Stimulated activated CD8-positive, alpha-beta memory T cell treated with anti-CD3 and anti-CD28 coated beads, Interleukin-15, amount 100 ng/mL, for 4 hours (primary cell): ENCODE results near the gene ENGASE.
"Not testable (repeated sequence)": the region's sequence is repeated elsewhere in the genome, so short reads cannot be mapped to it uniquely, and the experiment has no call there.

ENCODE experiments used
- DNase-seq, 2 donors: peaks; one replicate each; pipeline ENCODE4 v3.0.0-alpha.2; 2020; ENCODE audit warnings: low read depth in 2 of 2

The ENGASE gene

DNA sequence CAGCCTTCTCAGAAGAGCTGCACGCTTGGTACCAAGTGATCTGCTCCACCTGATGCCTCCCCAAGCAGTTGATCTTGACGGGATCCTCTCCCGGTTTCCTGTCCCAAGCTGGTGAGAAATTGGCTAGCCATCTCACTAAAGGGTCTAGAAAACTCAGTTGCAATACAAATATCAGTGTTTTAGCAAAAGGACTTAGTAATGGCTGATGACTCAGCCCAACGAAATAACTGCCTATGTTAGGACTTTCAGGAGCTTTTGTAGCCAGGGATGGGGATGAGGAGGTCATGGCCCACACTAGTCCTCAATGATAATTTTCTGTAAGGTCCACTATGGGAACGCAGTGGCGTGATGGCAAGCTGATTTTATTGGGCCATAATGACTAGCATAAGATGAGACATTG lies 23.3 kb upstream of the ENGASE start:
- no peak for DNase-seq

- no peak for DNase-seq
Observed at GRCh38 chr17:79052131-79052530, 22.5 kb upstream of the ENGASE start.

- DNase-seq = no peak
Observed at GRCh38 chr17:79053251-79053925, 21.2 kb upstream of the ENGASE start.

- no peak for DNase-seq
Observed at GRCh38 chr17:79054200-79054960, 20.2 kb upstream of the ENGASE start.

GRCh38 chr17:79055197-79055596 lies 19.4 kb upstream of the ENGASE start:
- DNase-seq = no peak

DNA sequence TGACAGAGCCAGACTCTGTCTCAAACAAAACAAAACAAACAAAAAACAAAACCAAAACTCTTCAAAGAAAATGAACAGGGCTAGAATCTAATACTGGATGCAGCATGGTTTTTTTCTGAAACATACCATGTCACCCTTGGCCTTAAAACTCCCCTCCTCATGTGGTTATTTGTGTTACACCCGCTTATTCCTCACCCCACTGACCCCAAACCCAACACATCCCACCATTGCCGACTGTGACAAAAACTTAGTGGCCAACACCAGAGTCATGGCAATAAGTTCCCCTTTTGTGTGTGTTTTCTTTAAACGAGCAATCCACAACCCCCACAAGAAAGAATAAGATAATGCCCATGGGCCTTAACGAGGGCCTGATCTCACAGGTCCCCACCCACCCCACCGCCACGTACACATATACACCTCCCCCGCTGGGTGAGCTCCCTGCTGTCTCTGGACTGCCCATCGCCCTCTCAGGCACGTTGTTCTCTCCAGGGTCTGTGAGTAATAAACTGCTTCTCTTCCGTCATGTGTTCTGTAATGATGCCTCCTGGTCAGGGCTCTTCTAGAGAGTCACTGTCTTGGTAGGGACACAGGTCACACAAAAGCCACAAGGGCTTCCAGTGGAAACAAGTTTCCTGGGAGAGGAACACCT lies 16.8 kb upstream of the ENGASE start:
- DNase-seq = no peak

- DNase-seq = no peak
Observed at GRCh38 chr17:79062691-79063090, 11.9 kb upstream of the ENGASE start.

DNA sequence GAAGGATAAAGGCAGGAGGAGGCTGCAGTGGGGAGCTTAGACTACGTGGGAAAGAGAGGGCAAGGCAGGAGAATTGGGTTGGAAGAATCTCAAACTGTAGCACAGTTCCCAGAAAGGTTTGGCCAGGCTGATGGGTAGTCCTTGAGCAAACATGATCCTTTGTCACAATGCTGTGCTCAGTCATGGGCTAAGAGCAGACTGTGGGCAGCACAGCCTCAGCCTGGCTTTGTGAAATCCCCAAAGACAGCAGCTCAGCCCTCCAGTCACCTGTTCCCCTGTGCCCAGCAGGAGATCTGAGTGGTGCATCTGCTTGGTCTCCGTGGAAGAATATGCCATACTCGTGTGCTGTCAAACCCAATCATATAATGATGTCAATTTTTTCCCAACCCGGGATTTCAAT lies 10.6 kb upstream of the ENGASE start:
- DNase-seq = no peak

- no peak for DNase-seq
Observed at GRCh38 chr17:79065105-79065670, 9.4 kb upstream of the ENGASE start.

DNA sequence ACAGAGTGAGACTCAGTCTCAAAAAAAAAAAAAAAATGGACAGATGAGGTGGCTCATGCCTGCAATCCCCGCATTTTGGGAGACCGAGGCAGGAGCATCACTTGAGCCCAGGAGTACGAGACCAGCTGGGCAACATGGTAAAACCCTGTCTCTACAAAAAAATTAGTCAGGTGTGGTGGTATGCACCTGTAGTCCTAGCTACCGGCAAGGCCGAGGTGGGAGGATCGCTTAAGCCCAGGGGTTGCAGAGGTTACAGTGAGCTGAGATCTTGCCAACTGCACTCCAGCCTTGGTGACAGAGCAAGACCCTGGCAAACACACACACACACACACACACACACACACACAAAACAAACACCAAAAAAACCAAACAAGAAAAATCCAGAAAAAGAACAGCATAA lies 7.7 kb upstream of the ENGASE start:
- no peak for DNase-seq

DNA sequence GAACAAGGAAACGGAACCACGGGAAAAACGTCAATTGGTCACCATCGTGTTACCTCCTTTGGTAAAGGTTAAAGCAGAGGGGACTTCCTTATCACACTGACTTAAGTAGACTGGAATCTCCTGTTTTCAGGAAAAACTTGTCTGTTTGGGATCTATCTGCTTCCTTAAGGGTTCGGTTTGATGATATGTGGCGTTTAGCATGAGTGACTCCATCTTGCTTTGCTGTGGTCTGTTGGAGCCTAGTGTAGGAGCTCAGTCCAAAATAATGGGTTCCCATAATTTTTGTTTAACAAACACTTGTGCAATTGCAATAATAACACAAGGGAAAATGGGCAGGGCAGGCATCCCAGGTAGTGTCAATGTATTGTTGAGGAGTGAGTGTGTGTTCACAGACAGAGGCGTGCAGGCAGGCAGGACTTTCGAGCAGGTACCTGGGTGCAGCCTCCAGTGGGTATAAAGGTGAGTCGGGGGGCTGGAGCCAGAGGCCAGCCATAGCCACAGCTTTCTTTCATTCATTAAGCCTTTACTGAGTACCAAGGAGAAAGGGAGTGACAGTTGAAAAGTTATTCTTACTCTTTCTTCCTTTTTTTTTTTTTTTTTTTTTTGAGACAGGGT lies 4.3 kb upstream of the ENGASE start:
- DNase-seq = no peak

DNA sequence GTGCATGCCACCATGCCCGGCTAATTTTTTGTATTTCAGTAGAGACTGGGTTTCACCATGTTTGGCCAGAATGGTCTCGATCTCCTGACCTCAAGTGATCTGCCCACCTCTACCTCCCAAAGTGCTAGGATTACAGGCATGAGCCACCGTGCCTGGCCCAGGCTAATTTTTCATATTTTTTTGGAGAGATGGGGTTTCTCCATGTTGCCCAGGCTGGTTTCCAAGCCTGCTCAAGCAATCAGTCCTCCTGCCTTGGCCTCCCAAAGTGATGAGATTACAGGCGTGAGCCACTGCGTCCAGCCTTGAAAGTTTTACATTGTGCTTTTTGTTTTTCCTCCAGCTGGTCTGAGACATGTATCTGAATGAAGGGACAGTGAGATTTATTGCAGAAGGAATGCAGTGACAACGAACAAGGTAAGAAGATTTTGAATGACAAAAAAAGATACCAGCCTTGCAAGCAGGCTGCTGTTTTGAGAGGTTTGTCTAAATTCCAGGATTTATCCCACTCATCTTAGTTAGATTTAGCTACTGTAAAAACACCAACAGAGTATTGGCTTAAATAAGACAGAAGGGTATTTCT lies 3.4 kb upstream of the ENGASE start:
- DNase-seq = no peak

DNA sequence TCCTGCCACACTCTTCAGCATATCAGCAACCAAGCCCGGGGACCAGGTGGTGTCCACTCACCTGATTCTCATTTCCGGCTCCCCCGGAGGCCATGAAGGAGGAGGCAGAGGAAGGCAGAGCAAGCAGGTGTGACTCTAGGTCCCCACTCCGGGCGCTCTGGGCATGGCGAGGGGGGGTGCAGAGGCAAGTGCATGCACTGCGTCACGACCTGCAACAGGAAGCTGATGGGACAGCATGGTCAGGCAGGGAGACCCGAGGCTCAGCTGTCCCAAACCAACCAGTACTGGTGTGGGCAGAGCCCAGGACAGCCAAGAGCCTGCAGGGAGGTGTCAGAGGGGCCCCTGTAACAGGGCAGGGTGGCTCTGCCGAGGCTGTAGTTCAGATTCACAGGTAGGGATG lies 2.1 kb upstream of the ENGASE start:
- DNase-seq = no peak

GRCh38 chr17:79073016-79073705 lies 1.5 kb upstream of the ENGASE start:
- no peak for DNase-seq

DNA sequence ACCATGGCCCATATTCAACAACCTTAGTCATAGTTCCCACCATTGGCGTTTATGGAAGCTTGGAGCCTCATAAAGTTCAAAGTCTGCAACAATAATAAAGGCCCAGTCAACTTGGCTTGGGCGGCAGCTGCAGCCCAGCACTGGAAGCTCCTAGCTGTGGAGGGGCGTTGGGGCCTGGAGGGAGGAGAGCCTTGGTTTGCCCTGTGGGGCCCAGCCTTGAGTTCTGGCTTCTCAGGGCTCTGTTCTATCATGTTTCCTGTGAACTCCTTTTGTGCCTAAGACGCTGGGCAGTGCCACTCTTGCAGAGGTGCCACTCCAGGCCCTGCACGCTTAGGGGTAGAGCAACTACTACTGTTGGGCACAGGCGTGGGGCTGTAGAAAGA lies 927 bp upstream of the ENGASE start:
- no peak for DNase-seq

DNA sequence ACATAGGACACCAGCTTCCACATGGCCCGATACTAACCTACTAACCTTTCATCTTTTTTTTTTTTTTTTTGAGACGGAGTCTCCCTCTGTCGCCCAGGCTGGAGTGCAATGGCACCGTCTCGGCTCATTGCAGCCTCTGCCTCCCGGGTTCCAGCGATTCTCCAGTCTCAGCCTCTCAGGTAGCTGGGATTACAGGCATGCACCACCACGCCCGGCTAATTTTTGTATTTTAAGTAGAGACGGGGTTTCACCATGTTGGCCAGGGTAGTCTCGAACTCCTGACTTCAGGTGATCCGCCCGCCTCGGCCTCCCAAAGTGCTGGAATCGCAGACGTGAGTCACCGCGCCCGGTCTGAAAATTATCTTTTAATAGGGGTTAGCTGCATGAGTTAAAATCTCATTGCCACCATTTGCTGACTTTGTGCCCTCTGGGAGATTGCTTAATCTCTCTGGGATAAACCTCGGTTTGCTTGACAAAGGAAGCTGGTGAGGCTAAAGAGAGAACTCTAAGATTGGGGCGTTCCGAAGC lies 439 bp upstream of the ENGASE start:
- not testable (repeated sequence) for DNase-seq

- no peak for DNase-seq
Observed at GRCh38 chr17:79075446-79075750, 774 bp downstream of the ENGASE start.

- no peak for DNase-seq
Observed at GRCh38 chr17:79075861-79076406, 1.3 kb downstream of the ENGASE start.

DNA sequence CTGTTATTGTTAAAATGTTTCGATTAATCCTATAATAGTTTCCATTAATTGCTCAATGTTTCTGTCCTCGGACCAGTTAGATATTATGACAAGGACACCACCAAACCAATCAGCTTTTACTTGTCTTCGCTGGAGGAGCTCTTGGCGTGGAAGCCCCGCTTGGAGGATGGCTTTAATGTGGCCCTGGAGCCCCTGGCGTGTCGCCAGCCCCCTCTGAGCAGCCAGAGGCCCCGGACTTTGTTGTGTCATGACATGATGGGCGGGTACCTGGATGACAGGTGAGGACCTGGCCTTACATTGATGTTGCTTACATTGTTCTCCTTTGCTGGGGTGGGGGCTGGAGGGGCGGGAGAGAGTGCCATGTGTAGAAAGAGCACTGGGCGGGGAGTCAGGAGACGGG lies 3.0 kb downstream of the ENGASE start:
- DNase-seq = no peak

GRCh38 chr17:79078476-79079190 lies 4.0 kb downstream of the ENGASE start:
- no peak for DNase-seq
